H1 (cell line): ENCODE results near the gene RAB3B. TPM values are rescaled to one million over a fixed set of nuclear protein-coding genes. Genes with fewer than 3 reads are reported as not detected.

Experiments used
- CTCF ChIA-PET: fragments of 300-600 bp; sonication (Branson Sonifier 250); formaldehyde crosslinking; loops from one replicate; lab custom pipeline; 2021; ENCODE audit not compliant: partially characterized antibody; lab: Charles Lee
- POLR2A ChIA-PET: fragments of 300-600 bp; sonication (Branson Sonifier 250); formaldehyde crosslinking; loops from one replicate; lab custom pipeline; 2021; ENCODE audit warnings: inconsistent platforms; ENCODE audit not compliant: partially characterized antibody; lab: Charles Lee
- DNase-seq, 2 experiments: peaks; one replicate each; pipeline versions ENCODE4 v3.0.0 to v3.0.0-alpha.2; 2010 to 2022; ENCODE audit warnings: low spot score in 2 of 2, low read depth in 1 of 2, mixed read lengths in 1 of 2
- FAIRE-seq: peaks from 2 replicates; lab custom pipeline; 2011; peaks lifted over from hg19 to GRCh38; lab: Jason Lieb, UNC
- H2AFZ ChIP-seq: 2 replicates; pipeline ENCODE4 v1.8.1; 2012; ENCODE audit warnings: low read length, inconsistent platforms
- H2AK5ac ChIP-seq: 2 replicates; pipeline ENCODE4 v1.6.1; 2013; ENCODE audit warnings: low read depth, low read length
- H2BK120ac ChIP-seq: replicated peaks from 2 replicates; pipeline ENCODE3; 2013; ENCODE audit warnings: low read depth, low read length, inconsistent platforms
- H2BK12ac ChIP-seq: 2 replicates; pipeline ENCODE4 v1.6.1; 2013; ENCODE audit warnings: low read depth, low read length
- H2BK15ac ChIP-seq: 2 replicates; pipeline ENCODE4 v1.6.1; 2013; ENCODE audit warnings: low read length
- H2BK20ac ChIP-seq: 2 replicates; pipeline ENCODE4 v1.6.1; 2013; ENCODE audit warnings: low read length
- H2BK5ac ChIP-seq: 2 replicates; pipeline ENCODE4 v1.6.1; 2013; ENCODE audit warnings: low read depth, low read length
- H3K14ac ChIP-seq: 2 replicates; pipeline ENCODE4 v1.6.1; 2013; ENCODE audit warnings: inconsistent platforms; ENCODE audit not compliant: insufficient read length
- H3K18ac ChIP-seq: 2 replicates; pipeline ENCODE4 v1.6.1; 2013; ENCODE audit warnings: low read length; ENCODE audit errors: extremely low read depth
- H3K23ac ChIP-seq: 2 replicates; pipeline ENCODE4 v1.6.1; 2013; ENCODE audit warnings: inconsistent platforms; ENCODE audit not compliant: insufficient read length
- H3K23me2 ChIP-seq: 2 replicates; pipeline ENCODE4 v1.6.1; 2013; ENCODE audit warnings: low read depth, low read length
- H3K27ac ChIP-seq: 2 replicates; pipeline ENCODE4 v1.6.1; 2011; ENCODE audit warnings: low read depth, low read length, inconsistent platforms
- H3K27me3 ChIP-seq, 4 experiments: replicated peaks in 1 of 4; 1 replicate in 1 of 4; 2 replicates in 3 of 4; pipeline versions ENCODE4 v1.6.1 to v1.8.1; 2011 to 2013; ENCODE audit warnings: low read length in 3 of 4, mild to moderate bottlenecking in 3 of 4, inconsistent platforms in 2 of 4, mixed read lengths in 2 of 4, moderate library complexity in 1 of 4; ENCODE audit not compliant: control insufficient read depth in 3 of 4, insufficient read depth in 3 of 4; ENCODE audit errors: extremely low read depth in 1 of 4
- H3K36me3 ChIP-seq, 4 experiments: 2 replicates each; pipeline versions ENCODE4 v1.6.1 to v1.8.1; 2011 to 2013; ENCODE audit warnings: mild to moderate bottlenecking in 4 of 4, low read length in 3 of 4, moderate library complexity in 2 of 4, control low read depth in 1 of 4, inconsistent platforms in 1 of 4; ENCODE audit not compliant: insufficient read depth in 4 of 4, control insufficient read depth in 2 of 4
- H3K4ac ChIP-seq: replicated peaks from 2 replicates; pipeline ENCODE3; 2013; ENCODE audit warnings: low read length, low read depth, mixed read lengths, inconsistent platforms; ENCODE audit not compliant: insufficient read length
- H3K4me1 ChIP-seq, 4 experiments: replicated peaks in 1 of 4; 1 replicate in 1 of 4; 2 replicates in 3 of 4; pipeline versions ENCODE4 v1.6.1 to v1.8.1; 2011 to 2013; ENCODE audit warnings: low read length in 3 of 4, inconsistent platforms in 2 of 4, mixed read lengths in 1 of 4; ENCODE audit not compliant: insufficient read depth in 4 of 4, control insufficient read depth in 3 of 4
- H3K4me2 ChIP-seq, 2 experiments: 2 replicates each; pipeline versions ENCODE4 v1.6.1 to v1.8.1; 2011 to 2013; ENCODE audit warnings: low read depth in 2 of 2, low read length in 2 of 2, control low read depth in 1 of 2, inconsistent platforms in 1 of 2, mild to moderate bottlenecking in 1 of 2; ENCODE audit not compliant: insufficient read depth in 1 of 2
- H3K4me3 ChIP-seq, 4 experiments: fragments of 200-600, 300-600 bp in 1 of 4; sonication (generic), shearing (Covaris generic), sonication (Bioruptor Twin) in 1 of 4; 2 replicates each; pipeline versions ENCODE4 v1.5.1 to v1.8.1; 2011 to 2016; ENCODE audit warnings: low read length in 4 of 4, low read depth in 3 of 4, control low read depth in 2 of 4, inconsistent platforms in 2 of 4, mild to moderate bottlenecking in 2 of 4, mixed read lengths in 1 of 4, moderate library complexity in 1 of 4; ENCODE audit not compliant: insufficient read depth in 2 of 4; ENCODE audit errors: extremely low read depth in 1 of 4
- H3K56ac ChIP-seq: replicated peaks from 2 replicates; pipeline ENCODE3; 2013; ENCODE audit warnings: low read depth, mild to moderate bottlenecking, mixed read lengths, low read length, inconsistent platforms; ENCODE audit not compliant: insufficient read length
- H3K79me1 ChIP-seq: 2 replicates; pipeline ENCODE4 v1.6.1; 2013; ENCODE audit warnings: low read depth, low read length, control low read depth
- H3K79me2 ChIP-seq, 2 experiments: 2 replicates each; pipeline versions ENCODE4 v1.6.1 to v1.8.1; 2012 to 2013; ENCODE audit warnings: low read length in 2 of 2, mild to moderate bottlenecking in 2 of 2, inconsistent platforms in 1 of 2; ENCODE audit not compliant: insufficient read depth in 2 of 2, control insufficient read depth in 1 of 2
- H3K9ac ChIP-seq, 4 experiments: replicated peaks in 1 of 4; 1 replicate in 1 of 4; 2 replicates in 3 of 4; pipeline versions ENCODE4 v1.6.1 to v1.8.1; 2011 to 2013; ENCODE audit warnings: low read depth in 3 of 4, low read length in 3 of 4, control low read depth in 2 of 4, mild to moderate bottlenecking in 2 of 4, moderate library complexity in 2 of 4, inconsistent platforms in 1 of 4; ENCODE audit errors: extremely low read depth in 1 of 4
- H3K9me3 ChIP-seq, 2 experiments: 2 replicates each; pipeline versions ENCODE4 v1.6.1 to v1.8.1; 2012 to 2013; ENCODE audit warnings: mild to moderate bottlenecking in 2 of 2, moderate library complexity in 2 of 2, control low read depth in 1 of 2, inconsistent platforms in 1 of 2, low read depth in 1 of 2, low read length in 1 of 2, mixed read lengths in 1 of 2; ENCODE audit not compliant: insufficient read depth in 2 of 2
- H4K20me1 ChIP-seq, 2 experiments: replicated peaks in 1 of 2; 2 replicates each; pipeline versions ENCODE3 to v1.8.1; 2011 to 2013; ENCODE audit warnings: inconsistent platforms in 2 of 2, low read length in 2 of 2, mild to moderate bottlenecking in 1 of 2; ENCODE audit not compliant: insufficient read depth in 2 of 2, control insufficient read depth in 1 of 2
- H4K5ac ChIP-seq: 2 replicates; pipeline ENCODE4 v1.6.1; 2013; ENCODE audit warnings: low read length, low read depth, mixed read lengths, inconsistent platforms; ENCODE audit not compliant: insufficient read length
- H4K8ac ChIP-seq: 2 replicates; pipeline ENCODE4 v1.8.0; 2013; ENCODE audit warnings: mild to moderate bottlenecking, moderate library complexity, low read length, inconsistent platforms; ENCODE audit not compliant: insufficient read depth; ENCODE audit errors: extremely low read depth
- H4K91ac ChIP-seq: replicated peaks from 2 replicates; pipeline ENCODE3; 2013; ENCODE audit warnings: low read length, mixed read lengths, inconsistent platforms; ENCODE audit not compliant: insufficient read length
- CREB1 ChIP-seq: IDR thresholded peaks from 2 replicates; pipeline ENCODE4 v1.6.1; 2012; ENCODE audit warnings: inconsistent platforms
- FOSL1 ChIP-seq: IDR thresholded peaks from 2 replicates; pipeline ENCODE4 v1.6.1; 2011; ENCODE audit warnings: mild to moderate bottlenecking, low read depth, low read length, moderate library complexity; ENCODE audit not compliant: insufficient read depth
- WGBS, 2 experiments: shearing (Covaris generic) in 1 of 2; methylation state at CpG; one replicate each; pipeline versions ENCODE4 v1.1.6 to v1.1.7; 2013 to 2015; ENCODE audit warnings: low lambda C conversion rate in 2 of 2, mixed read lengths in 2 of 2, inconsistent platforms in 1 of 2, low coverage in 1 of 2, missing lambda C conversion rate in 1 of 2; ENCODE audit not compliant: insufficient replicate concordance in 2 of 2, insufficient coverage in 1 of 2, insufficient read length in 1 of 2; ENCODE audit errors: extremely low coverage in 1 of 2, missing lambda C conversion rate in 1 of 2; 5-methylcytosine and 5-hydroxymethylcytosine counted together
- polyA plus RNA-seq, 7 experiments: library from polyadenylated mRNA; depleted of rRNA in 3 of 7; stranded (reverse) in 5 of 7; unstranded in 2 of 7; fragments of >200 nt in 5 of 7; fragments of 200-250 nt in 2 of 7; gene quantifications; 1 replicate in 5 of 7; 2 replicates in 1 of 7; 4 replicates in 1 of 7; pipeline versions ENCODE4 v1.2.1 to v1.2.3, GENCODE V29; 2011 to 2013; ENCODE audit warnings: missing spikeins in 2 of 7, mixed read lengths in 2 of 7
- total RNA-seq: library from RNA; stranded (reverse); fragmentation: NEBNext Ultra II Directional; extraction: Animal tissue kit (Norgen Biotek cat#: 25700); gene quantifications from 2 replicates; pipeline ENCODE4 v1.2.1, GENCODE V29; 2021

RAB3B gene
- total and polyA plus RNA-seq, 2 of the 8 experiments (the other 6 are each of a cell fraction or from before 2014, with no cell fraction given), result 12.5 to 36.8 TPM

DNA sequence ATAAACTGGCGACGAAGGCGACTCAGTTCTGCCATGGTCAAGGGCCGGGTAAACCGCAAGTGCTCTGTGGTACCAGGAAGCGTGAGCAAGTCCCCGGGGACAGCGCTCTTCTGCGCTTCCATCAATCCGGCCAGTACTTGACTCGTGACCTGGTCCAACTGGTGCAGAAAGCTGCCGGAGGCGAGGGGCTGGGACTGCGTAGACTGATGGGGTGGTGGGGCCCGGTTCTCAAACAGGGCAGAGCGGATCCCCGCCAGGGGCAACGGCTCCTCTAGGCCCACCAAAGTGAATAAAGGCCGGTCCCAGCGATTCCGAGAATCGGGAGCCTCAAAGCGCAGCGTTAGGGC lies 42.3 kb upstream of the RAB3B start:
- Histone ChIP-seq H3K23me2 (peaks cover 5% of the 10 kb centered on the region; the same call in 1 of the 2 replicates), H3K23ac (no peak overlapping the region), H3K9me3 (no peaks in the 10 kb centered on the region)
- no peak for FAIRE-seq
- WGBS, 2 experiments, result 29% methylated on average over 21 of the region's 24 CpGs; no CpG with 5 or more reads in 1 of the 2 experiments
- CTCF ChIA-PET, result interaction anchor here (1.5 kb wide), 1 partner anchor 10 kb away, joined by 3 read pairs; no protein-coding TSS in a partner anchor
- TF ChIP-seq FOSL1 (no peak), CREB1 (peak; percentile 9; the same call in 1 of the 2 replicates)
- TF ChIP-seq, all 59 proteins: peak for 1
- Histone ChIP-seq H2BK15ac (no peak overlapping the region), H2BK120ac (no peak overlapping the region), H3K36me3 (peaks cover 0 to 18% (median 3%) of the 10 kb centered on the region in 4 experiments; a peak in 4 of 8 replicates), H3K79me1 (peaks cover 3% of the 10 kb centered on the region; the same call in 1 of the 2 replicates), H4K91ac (no peak overlapping the region), H2AK5ac (no peak overlapping the region), H2BK5ac (no peak overlapping the region), H3K4me3 (peak overlapping the region; percentile 68 to 94 (median 81)), H2AFZ (no peak overlapping the region), H3K79me2 (peaks cover 4 to 21% of the 10 kb centered on the region in 2 experiments; a peak in 3 of 4 replicates), H3K18ac (no peak overlapping the region), H2BK20ac (no peak overlapping the region), H3K27ac (no peak overlapping the region; the same call in 1 of the 2 replicates), H3K4me2 (peak overlapping the region; percentile 68 to 88), H3K4me1 (peaks cover 2 to 4% (median 2%) of the 10 kb centered on the region in 4 experiments; a peak in 4 of 7 replicates), H4K20me1 (peaks cover 2 to 5% of the 10 kb centered on the region in 2 experiments), H3K27me3 (no peaks in the 10 kb centered on the region), H3K4ac (no peak overlapping the region), H3K9ac (peak overlapping the region; percentile 52 to 92 (median 87)), H4K8ac (peak overlapping the region; percentile 72), H3K56ac (no peak overlapping the region), H2BK12ac (no peak overlapping the region), H3K14ac (no peak overlapping the region), H4K5ac (no peak overlapping the region)
- peak in 1 of 2 experiments; percentile 56 for DNase-seq
- POLR2A ChIA-PET, result interaction anchor here (0.5 to 4.4 kb wide), 10 partner anchors 9 to 371 kb away, joined by 3 to 54 read pairs (median 5); partner anchors contain the start of genes BTF3L4, ORC1, PRPF38A and RAB3B
